Kidney (tissue), 14 donors: ENCODE results near the gene PPP1R9B. TPM values are rescaled to one million over a fixed set of nuclear protein-coding genes. Genes with fewer than 3 reads are reported as not detected.

ENCODE experiments used
- DNase-seq, 5 donors: peaks; one replicate each; pipeline ENCODE4 v3.0.0-alpha.2; 2013 to 2020
- FAIRE-seq: peaks from 2 replicates; lab custom pipeline; 2012; peaks lifted over from hg19 to GRCh38; lab: Jason Lieb, UNC
- H3K27ac ChIP-seq, 2 donors: one replicate each; pipeline ENCODE4 v1.7.0; 2013; ENCODE audit warnings: low read depth in 2 of 2, low read length in 2 of 2, inconsistent platforms in 1 of 2
- H3K27me3 ChIP-seq: one replicate; pipeline ENCODE4 v1.7.1; 2013; ENCODE audit warnings: low read length, inconsistent platforms; ENCODE audit not compliant: control insufficient read depth, insufficient read depth
- H3K36me3 ChIP-seq, 3 donors: one replicate each; pipeline versions ENCODE4 v1.7.0 to v1.7.1; 2013; ENCODE audit warnings: low read length in 3 of 3, control low read depth in 1 of 3, inconsistent platforms in 1 of 3; ENCODE audit not compliant: insufficient read depth in 3 of 3, control insufficient read depth in 2 of 3
- H3K4me1 ChIP-seq, 3 donors: one replicate each; pipeline versions ENCODE4 v1.7.0 to v1.7.1; 2013; ENCODE audit warnings: low read length in 3 of 3, inconsistent platforms in 1 of 3, low read depth in 1 of 3; ENCODE audit not compliant: control insufficient read depth in 2 of 3, insufficient read depth in 2 of 3
- H3K4me3 ChIP-seq, 3 donors: one replicate each; pipeline versions ENCODE4 v1.7.0 to v1.8.1; 2013; ENCODE audit warnings: low read length in 3 of 3, control low read depth in 1 of 3, inconsistent platforms in 1 of 3
- H3K9ac ChIP-seq, 3 donors: one replicate each; pipeline versions ENCODE4 v1.7.0 to v1.7.1; 2013; ENCODE audit warnings: low read length in 3 of 3, control low read depth in 1 of 3, inconsistent platforms in 1 of 3
- H3K9me3 ChIP-seq, 3 donors: one replicate each; pipeline versions ENCODE4 v1.7.0 to v1.7.1; 2013; ENCODE audit warnings: low read length in 3 of 3, control low read depth in 1 of 3, inconsistent platforms in 1 of 3; ENCODE audit not compliant: control insufficient read depth in 2 of 3, insufficient read depth in 1 of 3
- CTCF ChIP-seq: IDR thresholded peaks from 3 replicates; pipeline ENCODE4 v1.5.1; 2012; ENCODE audit warnings: mild to moderate bottlenecking, moderate library complexity, borderline replicate concordance; ENCODE audit not compliant: insufficient read depth; ENCODE audit errors: extremely low read depth
- intact Hi-C: fragments of 100-400 bp; cut with DNase I; formaldehyde crosslinking; loops from one replicate; pipeline ENCODE4 v1.11.1; 2022
- polyA plus RNA-seq: library from polyadenylated mRNA; stranded (reverse); fragments of 350-450 nt; fragmentation: Illumina TruSeq; extraction: RNeasy Lipid Tissue Mini Kit (QIAGEN cat#74804); gene quantifications from one replicate; pipeline ENCODE4 v1.2.3, GENCODE V29; 2014; ENCODE audit warnings: low read depth, low replicate concordance; ENCODE audit not compliant: insufficient read depth
- total RNA-seq: library from RNA; stranded (reverse); fragmentation: NEBNext Ultra II Directional; extraction: Animal tissue kit (Norgen Biotek cat#: 25700); gene quantifications from one replicate; pipeline ENCODE4 v1.2.1, GENCODE V29; 2021
- donor health status: control.
- donor health status: control.
- donor health status: control.
- donor health status: control.
- donor health status: control.
- donor health status: DM: yes; HTN: yes; CAD: no.
- donor health status: Normal renal cell carcinoma (clear cell type).

Gene PPP1R9B
- total and polyA plus RNA-seq, 2 donors from 2014 or later = 17.1 to 64.4 TPM

- Histone ChIP-seq H3K9me3 (no peaks in the 10 kb centered on the region), H3K36me3 (peaks cover 0 to 5% (median 5%) of the 10 kb centered on the region in 3 donors), H3K4me3 (no peak overlapping the region), H3K9ac (no peak overlapping the region), H3K4me1 (peaks cover 0 to 20% (median 19%) of the 10 kb centered on the region in 3 donors), H3K27ac (no peak overlapping the region), H3K27me3 (no peaks in the 10 kb centered on the region)
- intact Hi-C loops = no loop called here
- TF ChIP-seq CTCF = peak; percentile 61
- DNase-seq (peak in 3 of 5 donors; percentile 42 to 79 (median 60)), FAIRE-seq (no peak)
Measured at GRCh38 chr17:50114849-50115357, 35.6 kb downstream of the PPP1R9B start.

GRCh38 chr17:50114401-50114800, 36.1 kb downstream of the PPP1R9B start:
- FAIRE-seq = no peak
- TF ChIP-seq CTCF = no peak

GRCh38 chr17:50113624-50114320, 36.7 kb downstream of the PPP1R9B start:
- Histone ChIP-seq H3K4me1 (peaks cover 0 to 20% (median 19%) of the 10 kb centered on the region in 3 donors), H3K36me3 (peaks cover 0 to 17% (median 5%) of the 10 kb centered on the region in 3 donors), H3K4me3 (no peak overlapping the region), H3K9ac (peak overlapping the region in 1 of 3 donors; percentile 40), H3K27ac (no peak overlapping the region), H3K9me3 (no peaks in the 10 kb centered on the region), H3K27me3 (no peaks in the 10 kb centered on the region)
- DNase-seq (peak in 2 of 5 donors; percentile 69 to 79), FAIRE-seq (no peak)
- no peak for TF ChIP-seq CTCF
- intact Hi-C loops = no loop called here

More at GRCh38 chr17:50114401-50114800, 36.1 kb downstream of the PPP1R9B start:
- Histone ChIP-seq H3K9me3 (no peaks in the 10 kb centered on the region), H3K27ac (no peak overlapping the region), H3K36me3 (peaks cover 0 to 10% (median 5%) of the 10 kb centered on the region in 3 donors), H3K9ac (no peak overlapping the region), H3K4me3 (no peak overlapping the region), H3K27me3 (no peaks in the 10 kb centered on the region), H3K4me1 (peaks cover 0 to 20% (median 19%) of the 10 kb centered on the region in 3 donors)
- DNase-seq = peak in 1 of 5 donors; percentile 61
- intact Hi-C loops = no loop called here
